Upper lobe of right lung (tissue), 1 donor: ENCODE results near the gene MISP. TPM values are rescaled to one million over a fixed set of nuclear protein-coding genes. Genes with fewer than 3 reads are reported as not detected.

ENCODE experiments used
- ATAC-seq: fragments of 200-7000 bp; cut with Tn5 transposase; one replicate; pipeline ENCODE4 v1.9.1; 2020; ENCODE audit warnings: mild to moderate bottlenecking, moderate library complexity
- DNase-seq: peaks from one replicate; pipeline ENCODE4 v3.0.0-alpha.2; 2020
- H3K27ac ChIP-seq: fragments of 200-600 bp; one replicate; pipeline ENCODE4 v1.8.0; 2022
- H3K27me3 ChIP-seq: fragments of 200-600 bp; one replicate; pipeline ENCODE4 v1.8.0; 2022; ENCODE audit warnings: mild to moderate bottlenecking
- H3K36me3 ChIP-seq: fragments of 200-600 bp; one replicate; pipeline ENCODE4 v1.8.0; 2022
- H3K4me1 ChIP-seq: fragments of 200-600 bp; one replicate; pipeline ENCODE4 v1.8.0; 2022
- H3K4me3 ChIP-seq: fragments of 200-600 bp; one replicate; pipeline ENCODE4 v1.8.0; 2022; ENCODE audit warnings: mild to moderate bottlenecking
- H3K9me3 ChIP-seq: fragments of 200-600 bp; one replicate; pipeline ENCODE4 v1.8.0; 2022
- CTCF ChIP-seq: fragments of 200-600 bp; IDR thresholded peaks from one replicate; pipeline ENCODE4 v1.8.0; 2022; ENCODE audit warnings: antibody characterized with exemption
- intact Hi-C: fragments of 100-400 bp; cut with DNase I; formaldehyde crosslinking; loops from one replicate; pipeline ENCODE4 v1.11.0; 2022
- total RNA-seq: library from RNA; stranded (reverse); fragmentation: NEBNext Ultra II Directional; extraction: Animal tissue kit (Norgen Biotek cat#: 25700); gene quantifications from one replicate; pipeline ENCODE4 v1.2.1, GENCODE V29; 2021
- donor health status: DM: no; HTN: yes; CAD: no; lungs with severe emphysema.

MISP gene
- total RNA-seq, 1 donor from 2014 or later = 15.9 TPM

DNA sequence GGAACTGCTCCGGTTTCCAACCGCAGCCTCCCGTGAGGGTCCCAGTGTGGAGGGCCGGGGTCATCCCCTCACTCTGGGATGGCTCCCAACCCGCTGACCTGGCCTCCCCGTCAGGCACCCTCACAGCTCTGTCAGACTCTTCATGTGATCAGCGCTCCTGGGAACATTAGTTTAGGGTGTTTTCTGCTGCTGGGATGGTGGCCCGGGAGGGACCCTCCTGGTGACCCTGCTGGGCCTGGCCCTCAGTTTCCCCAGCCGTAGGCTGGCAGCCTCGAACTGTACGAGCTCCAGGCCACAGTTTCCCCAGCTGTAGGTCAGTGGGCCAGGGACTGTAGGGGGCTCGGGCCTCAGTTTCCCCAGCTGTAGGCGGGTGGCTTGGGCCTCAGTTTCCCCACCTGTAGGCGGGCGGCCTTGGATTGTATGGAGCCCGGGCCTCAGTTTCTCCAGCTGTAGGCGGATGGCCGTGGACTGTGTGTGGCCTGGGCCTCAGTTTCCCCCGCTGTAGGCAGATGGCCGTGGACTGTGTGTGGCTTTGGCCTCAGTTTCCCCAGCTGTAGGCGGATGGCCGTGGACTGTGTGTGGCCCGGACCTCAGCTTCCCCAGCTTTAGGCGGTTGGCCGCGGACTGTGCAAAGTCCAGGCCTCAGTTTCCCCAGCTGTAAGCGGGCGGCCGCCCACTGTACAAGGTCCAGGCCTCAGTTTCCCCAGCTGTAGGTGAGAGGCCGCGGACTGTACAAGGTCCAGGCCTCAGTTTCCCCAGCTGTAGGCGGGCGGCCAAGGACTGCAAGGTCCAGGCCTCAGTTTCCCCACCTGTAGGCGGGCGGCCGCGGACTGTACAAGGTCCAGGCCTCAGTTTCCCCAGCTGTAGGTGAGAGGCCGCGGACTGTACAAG is 45.0 kb downstream of the MISP start:
- H3K9me3 ChIP-seq = no peaks in the 10 kb centered on the region
- no peak for ATAC-seq
- no peaks in the 10 kb centered on the region for H3K27me3 ChIP-seq
- peak overlapping the region; percentile 85 for H3K27ac ChIP-seq
- H3K36me3 ChIP-seq = peaks cover 18% of the 10 kb centered on the region
- no peak for DNase-seq
- no peak for TF ChIP-seq CTCF
- intact Hi-C loops = no loop called here
- H3K4me1 ChIP-seq = peaks cover 30% of the 10 kb centered on the region
- H3K4me3 ChIP-seq = peak overlapping the region; percentile 86

DNA sequence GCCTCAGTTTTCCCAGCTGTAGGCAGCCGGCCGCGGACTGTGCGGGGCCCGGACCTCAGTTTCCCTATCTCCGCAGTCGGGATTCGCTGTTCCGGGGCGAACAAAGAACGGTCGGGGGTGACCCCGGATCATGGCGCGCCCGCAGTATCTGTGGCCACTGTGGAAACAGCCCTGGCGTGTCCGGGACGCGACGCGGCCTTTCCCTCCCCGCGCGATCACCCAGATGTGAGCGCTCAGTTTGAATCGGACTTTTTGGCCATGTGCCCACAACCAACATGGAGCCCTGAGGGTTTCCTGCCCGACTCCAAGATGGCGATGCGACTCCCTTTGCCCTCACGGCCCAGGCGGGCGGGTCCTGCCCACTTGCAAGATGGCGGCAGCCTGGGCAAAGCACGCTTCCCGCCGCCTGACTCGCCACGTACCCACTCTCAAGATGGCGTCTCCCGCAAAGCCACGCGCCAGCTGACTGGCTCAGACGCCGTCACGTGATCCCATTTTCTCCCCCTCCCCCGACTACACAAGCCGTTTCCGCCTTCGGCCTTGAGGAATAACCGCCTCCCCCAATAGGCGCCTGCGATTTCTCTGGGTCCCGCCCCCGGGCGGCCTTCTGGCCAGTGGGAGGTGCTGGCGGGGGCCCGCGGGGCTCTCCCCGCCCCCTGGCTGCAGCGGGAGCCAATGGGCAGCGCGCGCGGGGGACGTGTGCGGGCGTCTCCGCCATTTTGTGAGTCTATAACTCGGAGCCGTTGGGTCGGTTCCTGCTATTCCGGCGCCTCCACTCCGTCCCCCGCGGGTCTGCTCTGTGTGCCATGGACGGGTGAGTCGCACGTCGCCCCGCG is 46.0 kb downstream of the MISP start, which contains the start of gene PTBP1:
TSS of gene PTBP1 (plus strand) at position 761 of the 836 bp plus-strand sequence. CDS start at position 807, 46 bp downstream.
- H3K27me3 ChIP-seq = no peaks in the 10 kb centered on the region
- peak; percentile 13 for TF ChIP-seq CTCF
- peak within 1 kb of the TSS; percentile 93 for H3K27ac ChIP-seq
- intact Hi-C loops = no loop called here
- H3K36me3 ChIP-seq = peaks cover 25% of the 10 kb centered on the region
- peak within 1 kb of the TSS; percentile 86 for H3K4me3 ChIP-seq
- ATAC-seq (peak; percentile 91), DNase-seq (peak; percentile 100)
- no peaks in the 10 kb centered on the region for H3K9me3 ChIP-seq
- peaks cover 40% of the 10 kb centered on the region for H3K4me1 ChIP-seq

- Histone ChIP-seq H3K4me1 (peaks cover 49% of the 10 kb centered on the region), H3K27me3 (no peaks in the 10 kb centered on the region), H3K4me3 (peak overlapping the region; percentile 83), H3K27ac (peak overlapping the region; percentile 93), H3K9me3 (no peaks in the 10 kb centered on the region), H3K36me3 (peaks cover 29% of the 10 kb centered on the region)
- TF ChIP-seq CTCF = no peak
- DNase-seq (peak; percentile 96), ATAC-seq (peak; percentile 70)
- intact Hi-C loops = no loop called here
These were observed 46.9 kb downstream of the MISP start for GRCh38 chr19:797528-798414.

DNA sequence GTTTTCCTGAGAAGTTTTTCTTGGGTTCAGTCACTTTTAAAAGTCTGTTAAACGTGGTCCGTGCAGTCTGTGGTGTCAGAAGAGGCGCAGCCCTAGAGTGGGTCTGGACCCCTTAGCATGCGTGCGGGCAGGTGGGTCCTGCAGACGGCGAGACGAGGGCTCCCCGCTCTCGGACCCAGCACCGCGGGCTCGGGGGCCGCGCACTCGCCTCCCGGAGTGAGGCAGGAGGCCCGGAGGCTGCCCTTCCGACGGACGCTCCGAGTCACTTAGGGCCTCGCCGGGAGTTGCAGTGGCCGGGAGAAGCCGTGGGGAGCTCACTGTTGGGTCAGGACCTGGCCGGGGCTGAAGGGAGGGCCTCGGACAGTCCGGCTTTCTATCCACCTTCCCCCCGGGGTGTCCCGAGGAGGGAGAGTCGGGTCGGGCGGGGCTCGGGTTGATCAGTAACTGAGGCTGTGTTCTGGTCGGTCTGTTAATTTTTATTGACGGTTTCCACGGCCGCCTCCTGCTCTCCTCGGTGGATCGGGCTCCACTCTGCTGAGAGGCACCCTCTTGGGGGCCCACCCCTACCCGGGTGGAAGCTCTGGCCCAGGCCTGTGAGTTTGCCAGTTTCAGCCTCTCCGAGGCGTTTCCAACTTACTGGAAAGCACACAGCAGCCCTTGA is 47.6 kb downstream of the MISP start:
- no peak for TF ChIP-seq CTCF
- no peaks in the 10 kb centered on the region for H3K9me3 ChIP-seq
- peak overlapping the region; percentile 85 for H3K27ac ChIP-seq
- peaks cover 37% of the 10 kb centered on the region for H3K36me3 ChIP-seq
- peak overlapping the region; percentile 83 for H3K4me3 ChIP-seq
- DNase-seq (no peak), ATAC-seq (no peak)
- H3K27me3 ChIP-seq = no peaks in the 10 kb centered on the region
- peaks cover 55% of the 10 kb centered on the region for H3K4me1 ChIP-seq
- intact Hi-C loops = no loop called here
